ENCODE measurements around the gene PTPRB.

The PTPRB gene

GRCh38 chr12:70590549-70591226 is 46.5 kb downstream of the PTPRB start:
- DNase-seq = no peak

GRCh38 chr12:70590051-70590450 is 47.2 kb downstream of the PTPRB start:
- peak; percentile 65 to 80 (median 73) for DNase-seq

- no peak for DNase-seq
These were observed 52.9 kb downstream of the PTPRB start for GRCh38 chr12:70584332-70584731.

GRCh38 chr12:70583251-70583650 is 54.0 kb downstream of the PTPRB start:
- DNase-seq = no peak

- no peak for DNase-seq
These were observed 56.0 kb downstream of the PTPRB start for GRCh38 chr12:70581208-70581607.

- no peak for DNase-seq
These were observed 60.0 kb downstream of the PTPRB start for GRCh38 chr12:70577283-70577634.

- peak; percentile 34 to 88 (median 69) for DNase-seq
These were observed 60.6 kb downstream of the PTPRB start for GRCh38 chr12:70576341-70577282.

GRCh38 chr12:70571705-70572268 is 65.4 kb downstream of the PTPRB start:
- DNase-seq = no peak

- DNase-seq = no peak
These were observed 66.2 kb downstream of the PTPRB start for GRCh38 chr12:70571029-70571428.

- DNase-seq = no peak
These were observed 75.7 kb downstream of the PTPRB start for GRCh38 chr12:70561550-70561949.

- no peak for DNase-seq
These were observed 76.6 kb downstream of the PTPRB start for GRCh38 chr12:70560671-70561070.

- DNase-seq = no peak
These were observed 77.8 kb downstream of the PTPRB start for GRCh38 chr12:70559390-70559789.

GRCh38 chr12:70557583-70558191 is 79.5 kb downstream of the PTPRB start:
- DNase-seq = no peak

- no peak for DNase-seq
These were observed 80.9 kb downstream of the PTPRB start for GRCh38 chr12:70556179-70556869.

- DNase-seq = no peak
These were observed 82.1 kb downstream of the PTPRB start for GRCh38 chr12:70555081-70555480.

GRCh38 chr12:70553391-70553859 is 83.8 kb downstream of the PTPRB start:
- no peak for DNase-seq

GRCh38 chr12:70551731-70552130 is 85.5 kb downstream of the PTPRB start:
- DNase-seq = no peak

- no peak for DNase-seq
These were observed 87.0 kb downstream of the PTPRB start for GRCh38 chr12:70550180-70550577.

GRCh38 chr12:70549340-70550179 is 87.7 kb downstream of the PTPRB start:
- no peak for DNase-seq

GRCh38 chr12:70543444-70543843 is 93.8 kb downstream of the PTPRB start:
- no peak for DNase-seq

GRCh38 chr12:70540996-70541395 is 96.2 kb downstream of the PTPRB start:
- DNase-seq = no peak

All from suppressor macrophage (primary cell).